Measurements from ENCODE around the gene ZNF136. TPM values are rescaled to one million over a fixed set of nuclear protein-coding genes. Genes with fewer than 3 reads are reported as not detected.

ZNF136 gene
- total and polyA plus RNA-seq, 2 donors (not counting 3 experiments of a cell fraction or from before 2014, with no cell fraction given): 0.92 to 3.5 TPM

DNA sequence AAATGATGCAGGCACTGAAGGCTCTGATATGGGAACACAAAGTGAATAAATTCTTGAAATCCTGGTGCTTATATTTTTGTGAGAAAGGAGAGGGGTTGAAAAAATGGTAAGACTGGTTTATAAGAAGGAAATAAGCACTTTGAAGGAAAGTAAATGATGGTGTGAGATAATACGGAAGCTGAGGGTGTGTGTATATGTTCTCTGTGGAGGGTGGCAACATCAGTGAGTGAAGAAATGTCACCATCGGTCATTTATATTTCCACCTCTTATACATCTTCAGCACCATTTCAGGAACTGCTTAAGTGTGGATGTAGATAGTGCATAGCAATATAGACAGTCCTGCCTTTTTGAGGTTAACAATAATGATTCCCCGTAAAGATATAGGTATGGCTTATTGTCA, 17.5 kb downstream of the ZNF136 start:
- H3K4me2 ChIP-seq (ENCODE audit: insufficient read depth, low read length): no peak overlapping the region
- no peak overlapping the region for H3K4me3 ChIP-seq (replicated peaks in 1 of 3; ENCODE audit: insufficient read depth in 1 of 3, low read depth in 1 of 3, low read length in 3 of 3)
- ChIA-PET POLR2A (no interaction called here), CTCF (no interaction called here)
- TF ChIP-seq POLR2AphosphoS5 (IDR thresholded peaks at IDR 0.05; ENCODE audit: insufficient read depth, low read depth, low read length) (no peak), POLR2A (IDR thresholded peaks at IDR 0.05; ENCODE audit: low read depth, low read length) (no peak), JUN (IDR thresholded peaks at IDR 0.05; ENCODE audit: borderline replicate concordance, insufficient read depth, insufficient read length, low read depth) (no peak), MYC (IDR thresholded peaks at IDR 0.05; ENCODE audit: low read depth, low read length) (no peak), FOS (IDR thresholded peaks at IDR 0.05; ENCODE audit: borderline replicate concordance, insufficient read depth, low read length) (no peak), EZH2 (IDR thresholded peaks at IDR 0.05; ENCODE audit: borderline replicate concordance, low read depth, low read length, severe bottlenecking) (no peak), GATA2 (IDR thresholded peaks at IDR 0.05; ENCODE audit: insufficient read depth, insufficient read length, low read depth, low read length) (no peak)
- TF ChIP-seq, protein P1, sequence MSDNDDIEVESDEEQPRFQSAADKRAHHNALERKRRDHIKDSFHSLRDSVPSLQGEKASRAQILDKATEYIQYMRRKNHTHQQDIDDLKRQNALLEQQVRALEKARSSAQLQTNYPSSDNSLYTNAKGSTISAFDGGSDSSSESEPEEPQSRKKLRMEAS (IDR thresholded peaks at IDR 0.05; ENCODE audit: insufficient read depth, insufficient read length): no peak
- TF ChIP-seq, protein P2, sequence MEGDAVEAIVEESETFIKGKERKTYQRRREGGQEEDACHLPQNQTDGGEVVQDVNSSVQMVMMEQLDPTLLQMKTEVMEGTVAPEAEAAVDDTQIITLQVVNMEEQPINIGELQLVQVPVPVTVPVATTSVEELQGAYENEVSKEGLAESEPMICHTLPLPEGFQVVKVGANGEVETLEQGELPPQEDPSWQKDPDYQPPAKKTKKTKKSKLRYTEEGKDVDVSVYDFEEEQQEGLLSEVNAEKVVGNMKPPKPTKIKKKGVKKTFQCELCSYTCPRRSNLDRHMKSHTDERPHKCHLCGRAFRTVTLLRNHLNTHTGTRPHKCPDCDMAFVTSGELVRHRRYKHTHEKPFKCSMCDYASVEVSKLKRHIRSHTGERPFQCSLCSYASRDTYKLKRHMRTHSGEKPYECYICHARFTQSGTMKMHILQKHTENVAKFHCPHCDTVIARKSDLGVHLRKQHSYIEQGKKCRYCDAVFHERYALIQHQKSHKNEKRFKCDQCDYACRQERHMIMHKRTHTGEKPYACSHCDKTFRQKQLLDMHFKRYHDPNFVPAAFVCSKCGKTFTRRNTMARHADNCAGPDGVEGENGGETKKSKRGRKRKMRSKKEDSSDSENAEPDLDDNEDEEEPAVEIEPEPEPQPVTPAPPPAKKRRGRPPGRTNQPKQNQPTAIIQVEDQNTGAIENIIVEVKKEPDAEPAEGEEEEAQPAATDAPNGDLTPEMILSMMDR (IDR thresholded peaks at IDR 0.05; ENCODE audit: extremely low read depth in 1 of 2, insufficient read depth in 1 of 2, low read depth in 1 of 2, low read length in 2 of 2): no peak
- FAIRE-seq (no peak), DNase-seq (ENCODE audit: low read depth, low spot score) (no peak)
- no peaks in the 10 kb centered on the region for H3K27me3 ChIP-seq (ENCODE audit: control insufficient read depth in 2 of 2, insufficient read depth in 2 of 2, low read length in 2 of 2)
- no peak overlapping the region for H2AFZ ChIP-seq (ENCODE audit: low read depth, low read length)
- intact Hi-C loops (cut with micrococcal nuclease): no loop called here
- H3K9me1 ChIP-seq (replicated peaks; ENCODE audit: control insufficient read depth, extremely low read depth, insufficient read depth, low read length): no peaks in the 10 kb centered on the region
- dilution Hi-C loops (cut with MboI; ENCODE audit: extremely low pct_ligation_motif_present, low sequenced_read_pairs): no loop called here
- H3K9me3 ChIP-seq (replicated peaks; ENCODE audit: control insufficient read depth, insufficient read depth, low read length): peaks cover 4% of the 10 kb centered on the region
- H3K9ac ChIP-seq (replicated peaks; ENCODE audit: extremely low read depth, insufficient read depth, low read length): no peak overlapping the region
- no peaks in the 10 kb centered on the region for H3K36me3 ChIP-seq (ENCODE audit: control insufficient read depth in 2 of 2, extremely low read depth in 1 of 2, insufficient read depth in 2 of 2, low read length in 2 of 2)
- no peaks in the 10 kb centered on the region for H4K20me1 ChIP-seq (replicated peaks; ENCODE audit: control insufficient read depth, extremely low read depth, insufficient read depth, low read length)
- no peak overlapping the region for H3K27ac ChIP-seq (ENCODE audit: insufficient read depth, low read depth, low read length)
- no TSS peak for BruUV-seq (replicated peaks)
- no peaks in the 10 kb centered on the region for H3K4me1 ChIP-seq (ENCODE audit: control insufficient read depth, extremely low read depth, insufficient read depth, low read length)
- H3K79me2 ChIP-seq (ENCODE audit: control insufficient read depth, insufficient read depth, low read length): no peaks in the 10 kb centered on the region
